IPS-11a (cell line): ENCODE data around the gene GLIS1.
"Not testable (repeated sequence)": the region's sequence is repeated elsewhere in the genome, so short reads cannot be mapped to it uniquely, and the experiment has no call there.

Source experiments
- H3K4me3 ChIP-seq: one replicate; pipeline ENCODE4 v1.5.1; 2013; ENCODE audit warnings: low read depth, low read length, control low read depth

GLIS1 gene

DNA sequence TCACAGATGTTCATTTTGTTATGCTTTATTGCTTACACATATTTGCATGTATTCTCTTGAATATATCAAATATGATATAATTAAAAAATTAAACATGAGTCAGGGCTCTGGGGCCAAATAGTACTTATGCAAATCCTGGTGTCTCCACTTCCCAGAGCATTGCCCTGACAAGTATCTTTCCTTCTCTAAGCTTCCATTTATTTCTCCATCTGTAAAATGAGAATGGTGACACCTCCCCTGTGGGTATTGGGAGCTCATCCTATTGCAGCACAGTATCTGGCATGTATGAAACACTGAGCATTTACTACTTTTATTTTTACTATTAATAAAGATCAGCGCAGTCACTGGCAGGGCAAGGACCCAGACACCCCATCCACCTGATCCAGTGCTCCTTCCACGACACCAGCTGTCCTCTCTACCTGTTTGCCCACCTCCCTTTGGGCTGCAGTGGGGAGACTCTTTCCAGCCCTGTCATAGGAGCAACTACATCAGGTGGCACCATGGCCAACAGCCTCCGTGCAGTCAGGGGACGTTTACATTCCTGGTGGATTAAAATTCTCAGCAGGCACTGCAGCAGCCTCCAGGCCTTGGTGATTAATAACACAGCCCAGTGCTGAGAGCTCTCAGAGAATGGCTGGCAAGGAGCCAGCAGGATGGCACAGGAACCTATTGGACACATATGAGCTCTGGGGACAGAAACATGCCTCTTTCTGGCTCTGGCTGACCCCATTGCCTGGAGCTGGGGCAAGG, 166.7 kb downstream of the GLIS1 start:
- no peak overlapping the region for H3K4me3 ChIP-seq

GRCh38 chr1:53568540-53568939, 170.4 kb downstream of the GLIS1 start:
- H3K4me3 ChIP-seq = no peak overlapping the region

GRCh38 chr1:53567851-53568250, 171.1 kb downstream of the GLIS1 start:
- no peak overlapping the region for H3K4me3 ChIP-seq

- H3K4me3 ChIP-seq = no peak overlapping the region
These were observed 171.5 kb downstream of the GLIS1 start for GRCh38 chr1:53567450-53567849.

DNA sequence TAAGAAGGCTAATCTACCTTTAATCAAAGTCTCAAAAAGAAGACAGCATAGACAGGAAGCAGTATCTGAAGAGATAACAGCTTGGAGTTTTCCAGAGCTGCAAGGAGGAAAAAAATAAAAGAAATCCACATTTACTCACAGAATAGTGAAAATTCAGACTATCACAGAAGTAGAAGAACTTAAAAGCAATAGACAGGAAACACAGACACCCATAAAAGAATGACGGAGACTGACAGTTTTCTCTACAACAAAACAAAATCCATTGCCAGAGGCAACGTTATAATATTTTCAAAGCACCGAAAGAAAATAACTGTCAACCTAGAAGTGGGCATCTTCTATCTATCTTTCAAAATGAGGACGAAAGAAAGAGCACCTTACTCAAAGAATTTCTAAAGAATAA, 175.4 kb downstream of the GLIS1 start:
- H3K4me3 ChIP-seq = no peak overlapping the region

- no peak overlapping the region for H3K4me3 ChIP-seq
These were observed 176.0 kb downstream of the GLIS1 start for GRCh38 chr1:53562981-53563379.

DNA sequence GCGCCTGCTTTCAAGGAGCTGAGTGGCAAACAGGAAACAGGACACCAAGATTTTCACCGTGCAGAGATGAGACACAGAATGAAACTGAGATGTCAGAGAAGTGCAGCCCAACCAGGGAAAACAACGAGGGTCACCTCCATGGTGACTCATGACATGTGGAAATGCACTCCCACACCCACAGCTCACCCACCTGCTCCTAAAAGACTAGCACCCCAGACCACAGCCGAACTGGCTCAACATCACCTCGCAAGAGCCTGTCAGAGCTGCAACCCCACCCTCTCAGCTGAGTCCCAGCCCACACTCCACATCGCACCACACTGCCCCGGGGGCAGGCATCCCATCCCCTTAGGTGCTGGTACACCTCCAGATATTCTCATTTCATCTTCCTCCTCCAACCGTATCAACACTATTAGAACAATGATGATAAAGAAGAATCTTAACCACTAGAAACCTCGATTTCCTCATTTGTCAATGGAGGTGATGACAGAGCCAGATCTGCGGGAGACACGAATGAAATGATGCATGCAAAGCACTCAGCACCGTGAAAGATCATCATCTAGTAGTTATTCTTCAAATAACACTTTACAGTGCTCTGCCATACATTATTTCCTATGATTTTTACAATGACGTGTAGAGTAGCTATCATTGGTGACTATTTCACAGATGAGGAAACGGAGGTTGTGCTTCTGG, 176.5 kb downstream of the GLIS1 start:
- H3K4me3 ChIP-seq = no peak overlapping the region

DNA sequence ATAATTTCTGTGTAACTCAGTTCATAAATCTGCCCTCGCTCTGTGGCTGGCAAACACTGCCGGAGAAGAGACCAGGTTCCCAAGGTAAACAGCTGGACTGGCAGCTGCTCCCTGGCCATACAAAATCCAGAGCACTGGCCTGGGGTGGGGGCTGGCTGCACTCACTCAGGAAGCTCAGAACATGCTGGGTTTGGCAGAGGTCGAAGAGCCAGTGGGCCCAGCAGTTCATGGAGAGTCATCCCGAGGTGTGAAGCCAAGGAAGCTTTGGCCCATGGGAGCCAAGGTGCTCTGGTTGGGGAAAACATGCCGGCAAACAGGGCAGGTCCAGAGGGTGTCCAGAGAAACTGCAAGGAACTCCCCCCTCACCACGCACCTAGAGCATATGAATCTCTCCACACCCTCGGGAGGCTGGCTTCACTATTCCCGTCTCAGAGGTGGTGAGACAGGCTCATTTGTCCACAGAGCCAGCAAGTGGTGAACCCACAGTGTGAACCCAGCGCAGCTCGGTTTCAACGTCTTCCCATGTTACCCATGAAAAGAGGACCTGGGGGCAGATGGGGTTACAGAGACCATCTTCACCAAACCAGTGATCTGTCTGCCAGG, 177.4 kb downstream of the GLIS1 start:
- H3K4me3 ChIP-seq = no peak overlapping the region

DNA sequence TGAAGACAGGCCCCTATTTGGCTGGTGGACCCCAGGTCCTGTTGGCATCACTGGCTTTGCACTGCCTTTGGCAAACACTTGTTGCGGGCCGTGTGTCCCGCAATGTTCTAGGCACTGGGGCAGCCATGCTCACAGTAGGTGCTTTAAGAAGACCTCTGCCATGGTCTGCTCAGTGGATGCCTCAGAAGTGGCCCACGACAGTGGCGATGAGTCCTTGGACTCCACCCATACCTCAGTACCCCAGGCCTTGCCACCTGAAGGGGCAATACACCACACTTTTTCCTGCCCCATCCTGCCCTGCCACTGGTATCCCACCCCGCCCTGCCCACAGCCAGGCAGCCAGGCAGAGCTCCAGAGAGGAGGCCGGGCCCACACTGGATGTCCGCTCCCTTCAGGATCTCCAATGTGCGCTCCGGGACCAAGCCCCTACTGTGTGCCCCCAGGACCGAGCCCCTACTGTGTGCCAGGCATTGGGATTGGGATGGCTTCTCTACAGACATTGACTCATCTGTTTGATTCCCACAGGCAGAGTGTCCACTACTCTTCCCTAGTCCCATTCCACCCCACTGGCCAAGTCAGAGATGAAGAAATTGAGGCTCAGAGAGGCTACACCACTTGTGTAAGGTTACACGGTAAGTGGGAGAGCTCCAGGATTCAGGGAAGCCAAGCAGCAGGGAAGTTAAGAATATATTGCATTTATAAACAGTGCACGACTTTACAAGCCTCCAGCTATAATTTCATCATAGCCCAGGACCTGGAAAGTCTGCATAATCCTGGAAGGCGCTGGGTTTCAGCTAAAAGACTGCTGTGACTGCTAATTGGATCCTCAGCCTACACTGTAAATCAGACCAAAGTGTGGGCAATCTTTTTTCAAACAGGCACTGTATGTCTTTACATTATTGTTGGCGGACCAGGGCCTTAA, 178.1 kb downstream of the GLIS1 start:
- no peak overlapping the region for H3K4me3 ChIP-seq

DNA sequence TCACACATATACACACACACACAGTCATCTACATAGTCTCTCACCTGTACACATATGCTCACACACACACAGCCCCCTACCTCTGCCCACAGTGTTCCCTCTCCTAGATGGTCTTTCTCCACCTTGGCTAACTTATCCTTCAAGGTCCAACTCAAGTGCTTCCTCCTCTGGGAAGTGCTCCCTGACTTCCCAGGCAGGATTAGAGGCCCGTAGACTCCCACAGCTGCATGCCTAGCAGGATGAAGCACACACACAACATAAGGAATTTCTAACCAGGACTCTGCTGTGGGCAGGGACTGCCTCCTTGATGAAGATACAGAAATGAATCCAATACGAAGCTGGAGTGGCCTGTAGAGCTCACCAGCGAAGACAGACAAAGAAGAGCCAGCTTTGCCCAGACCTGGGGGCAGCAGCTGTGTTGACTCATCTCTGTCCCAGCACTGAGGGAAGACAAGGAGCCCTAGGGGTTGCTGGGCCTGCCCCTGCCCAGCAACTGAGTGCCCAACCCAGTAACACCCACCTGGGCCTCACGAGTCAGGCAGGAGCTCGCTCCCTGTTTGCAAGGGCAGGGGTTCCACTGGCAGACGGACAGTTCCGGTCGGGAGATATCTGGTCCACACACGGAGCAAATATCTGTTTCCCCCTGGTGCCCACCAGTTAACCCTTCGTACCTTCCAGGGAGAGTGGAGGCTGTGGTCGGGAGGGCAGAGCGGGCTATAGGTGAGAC, 178.9 kb downstream of the GLIS1 start:
- no peak overlapping the region for H3K4me3 ChIP-seq

GRCh38 chr1:53559391-53559815, 179.6 kb downstream of the GLIS1 start:
- no peak overlapping the region for H3K4me3 ChIP-seq

DNA sequence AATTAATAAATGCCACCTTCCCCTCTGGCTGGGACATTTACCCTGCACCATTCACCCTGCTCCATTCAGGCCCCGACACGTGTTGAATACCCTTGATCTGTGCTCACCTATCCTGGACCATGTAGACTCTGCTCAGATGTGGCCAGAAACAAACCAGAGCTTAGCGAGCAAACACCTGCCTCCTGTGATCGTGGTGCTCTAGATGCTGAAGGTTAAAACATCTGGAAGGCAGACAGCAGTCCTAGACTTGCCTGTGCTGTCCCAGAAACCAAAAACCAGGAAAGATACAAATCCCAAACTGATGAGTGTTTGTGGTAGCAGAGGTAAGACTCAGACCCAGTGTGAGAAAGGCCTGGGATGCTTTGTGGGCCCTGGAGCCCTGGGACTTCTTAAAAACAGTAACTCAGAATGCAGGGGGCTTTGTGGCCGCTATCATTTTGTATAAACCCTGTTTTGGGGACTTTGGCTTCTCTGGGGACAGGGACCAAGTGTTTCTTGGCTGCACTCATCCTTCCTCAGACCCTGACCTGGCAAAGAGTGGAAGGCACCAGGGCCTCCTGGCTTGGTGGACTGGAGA, 180.1 kb downstream of the GLIS1 start:
- H3K4me3 ChIP-seq = no peak overlapping the region

DNA sequence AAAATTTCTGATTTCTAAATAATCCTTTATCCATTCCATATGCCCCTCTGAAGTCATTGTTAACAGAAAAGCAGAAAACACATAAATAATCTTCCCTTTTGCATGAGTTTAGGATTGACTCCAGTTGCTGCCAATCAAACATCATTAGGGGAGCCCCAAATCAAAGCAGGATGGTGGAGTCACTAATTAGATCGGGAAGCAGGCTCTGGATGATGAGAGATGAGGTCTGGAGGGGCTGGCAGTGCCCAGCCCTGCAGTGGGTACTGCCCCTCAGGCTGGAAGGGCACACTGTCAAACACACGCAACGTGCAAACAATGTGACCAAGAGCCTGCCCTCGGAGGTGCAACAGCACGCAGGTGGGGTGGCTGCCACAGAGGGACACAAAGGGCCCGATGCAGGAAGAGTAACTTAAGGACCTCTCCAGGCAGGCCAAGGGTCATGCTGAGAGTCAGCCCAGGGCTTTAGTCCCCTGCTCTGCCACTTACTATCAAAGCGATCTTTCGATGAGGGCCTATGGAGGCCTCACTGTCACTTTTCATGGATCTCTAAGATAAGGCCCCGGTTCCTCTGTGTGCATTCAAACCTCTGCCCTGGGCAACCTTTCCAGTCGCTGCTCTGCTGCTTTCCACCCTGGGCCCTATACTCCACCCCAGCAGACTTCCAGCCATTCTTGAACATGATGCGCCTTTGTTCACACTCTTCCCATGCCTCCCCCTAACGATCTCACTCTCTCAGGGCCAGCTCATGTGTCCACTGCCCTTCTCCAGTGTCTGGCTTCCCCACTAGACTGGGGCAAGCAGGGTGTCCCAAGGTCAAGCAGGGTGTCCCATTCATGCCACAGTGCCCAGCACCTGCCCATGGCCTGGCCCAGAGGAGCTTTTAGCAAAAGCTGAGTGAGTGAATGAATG, 180.9 kb downstream of the GLIS1 start:
- no peak overlapping the region for H3K4me3 ChIP-seq

- H3K4me3 ChIP-seq = no peak overlapping the region
These were observed 181.6 kb downstream of the GLIS1 start for GRCh38 chr1:53557369-53557768.

GRCh38 chr1:53556657-53557227, 182.2 kb downstream of the GLIS1 start:
- no peak overlapping the region for H3K4me3 ChIP-seq

- H3K4me3 ChIP-seq = not testable (repeated sequence)
These were observed 183.2 kb downstream of the GLIS1 start for GRCh38 chr1:53555620-53556326.

GRCh38 chr1:53554592-53555305, 184.2 kb downstream of the GLIS1 start:
- no peak overlapping the region for H3K4me3 ChIP-seq
